Transverse colon (tissue), 4 donors: ENCODE results near the gene SHC2. TPM values are rescaled to one million over a fixed set of nuclear protein-coding genes. Genes with fewer than 3 reads are reported as not detected.
"Not testable (repeated sequence)": the region's sequence is repeated elsewhere in the genome, so short reads cannot be mapped to it uniquely, and the experiment has no call there.

Experiments
- DNase-seq: peaks from one replicate; pipeline ENCODE4 v3.0.0-alpha.2; 2019
- H3K27ac ChIP-seq, 4 donors: fragments of 200-600 bp; sonication (generic); 2 replicates each; pipeline ENCODE4 v1.5.1; 2016 to 2018; ENCODE audit warnings: inconsistent platforms in 4 of 4
- H3K27me3 ChIP-seq: fragments of 200-600 bp; sonication (generic); 2 replicates; pipeline ENCODE4 v1.5.1; 2017; ENCODE audit warnings: inconsistent platforms
- H3K36me3 ChIP-seq, 4 donors: fragments of 200-600 bp; sonication (generic); 2 replicates each; pipeline ENCODE4 v1.5.1; 2017 to 2019; ENCODE audit warnings: inconsistent platforms in 4 of 4
- H3K4me1 ChIP-seq, 4 donors: fragments of 200-600 bp; sonication (generic); 2 replicates each; pipeline ENCODE4 v1.5.1; 2017 to 2020; ENCODE audit warnings: inconsistent platforms in 4 of 4
- H3K4me3 ChIP-seq, 4 donors: fragments of 200-600 bp; sonication (generic); 1 replicate in 1 of 4; 2 replicates in 3 of 4; pipeline versions ENCODE4 v1.5.1 to v1.6.1; 2017 to 2019; ENCODE audit warnings: inconsistent platforms in 4 of 4
- H3K9me3 ChIP-seq, 2 donors: fragments of 200-600 bp; sonication (generic); 2 replicates each; pipeline ENCODE4 v1.5.1; 2017 to 2019; ENCODE audit warnings: inconsistent platforms in 2 of 2
- EP300 ChIP-seq: sonication (generic); formaldehyde crosslinking; IDR thresholded peaks from one replicate; pipeline ENCODE4 v1.6.1; 2017; ENCODE audit warnings: antibody characterized with exemption, low read depth
- POLR2A ChIP-seq: fragments of 450-650 bp; IDR thresholded peaks from one replicate; pipeline ENCODE4 v1.6.1; 2016; ENCODE audit warnings: antibody characterized with exemption, mild to moderate bottlenecking, moderate library complexity
- POLR2AphosphoS5 ChIP-seq, 3 donors: sonication (generic); formaldehyde crosslinking; IDR thresholded peaks; one replicate each; pipeline ENCODE4 v1.6.1; 2016; ENCODE audit warnings: antibody characterized with exemption in 3 of 3
- WGBS, 2 donors: methylation state at CpG; one replicate each; pipeline ENCODE4 v1.1.5; 2018; ENCODE audit warnings: low coverage in 1 of 2; 5-methylcytosine and 5-hydroxymethylcytosine counted together
- in situ Hi-C, 4 donors: fragments of 200-750 bp; cut with MboI; loops; one replicate each; pipeline versions ENCODE4 v1.15.0 to v1.15.1; 2017; ENCODE audit warnings: low sequenced_read_pairs in 3 of 4, low pct_ligation_motif_present in 1 of 4, low pct_unique_long_range_greater_than_20kb in 1 of 4
- intact Hi-C: fragments of 100-400 bp; cut with DNase I; formaldehyde crosslinking; loops from one replicate; pipeline ENCODE4 v1.15.1; 2023; ENCODE audit warnings: low total_unique reads
- total RNA-seq, 4 donors: library from RNA; depleted of rRNA; stranded (reverse); fragments of >200 nt; gene quantifications; one replicate each; pipeline ENCODE4 v1.1.0, GENCODE V29; 2016
- TF ChIP-seq, protein P1 (sequence below), 5 experiments: fragments of 200-600 bp in 3 of 5; fragments of 450-650 bp in 2 of 5; sonication (generic) in 3 of 5; IDR thresholded peaks; 1 replicate in 2 of 5; 2 replicates in 3 of 5; pipeline ENCODE4 v1.5.1; 2016 to 2017; ENCODE audit warnings: antibody characterized with exemption in 5 of 5, inconsistent platforms in 3 of 5, mild to moderate bottlenecking in 2 of 5, moderate library complexity in 1 of 5

Gene SHC2
- total RNA-seq, 4 donors from 2014 or later = 6.3 to 30.3 (median 11.1) TPM

DNA sequence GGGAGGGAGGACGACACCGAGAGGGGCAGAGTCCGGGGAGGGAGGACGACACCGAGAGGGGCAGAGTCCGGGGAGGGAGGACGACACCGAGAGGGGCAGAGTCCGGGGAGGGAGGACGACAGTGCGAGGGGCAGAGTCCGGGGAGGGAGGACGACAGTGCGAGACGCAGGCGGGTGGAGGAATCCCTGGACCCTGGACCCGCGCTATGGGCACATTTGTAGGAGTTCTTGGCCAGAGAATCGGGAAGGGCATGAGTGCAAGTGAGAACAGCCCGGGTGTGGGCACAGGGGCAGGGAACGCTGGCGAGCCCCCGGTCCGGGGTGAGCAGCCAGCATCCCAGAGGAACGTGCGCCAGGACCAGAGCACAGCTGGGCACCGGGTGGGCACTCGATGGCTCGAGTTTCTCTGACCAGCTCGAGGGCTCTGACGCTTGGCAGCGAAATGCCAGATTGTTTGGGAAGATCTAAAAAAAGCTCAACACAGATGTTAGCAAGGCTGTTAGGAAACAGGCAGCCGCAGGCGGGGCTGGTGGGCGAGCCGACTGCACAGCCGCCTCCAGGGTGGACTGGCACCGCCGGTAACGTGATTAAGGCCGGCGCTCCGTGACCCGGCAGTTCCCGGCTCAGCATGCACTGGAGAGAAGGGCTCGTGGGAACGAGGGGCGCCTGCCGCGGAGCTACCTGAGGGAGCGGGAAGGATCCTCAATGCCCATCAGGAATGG is 33.9 kb downstream of the SHC2 start:
- Histone ChIP-seq H3K27ac (no peak overlapping the region), H3K4me1 (no peaks in the 10 kb centered on the region), H3K36me3 (no peaks in the 10 kb centered on the region), H3K9me3 (no peaks in the 10 kb centered on the region), H3K27me3 (no peaks in the 10 kb centered on the region), H3K4me3 (no peak overlapping the region)
- no peak for DNase-seq
- in situ Hi-C loops = no loop called here
- no peak for TF ChIP-seq POLR2AphosphoS5 (IDR thresholded peaks at IDR 0.05)
- TF ChIP-seq, protein P1, sequence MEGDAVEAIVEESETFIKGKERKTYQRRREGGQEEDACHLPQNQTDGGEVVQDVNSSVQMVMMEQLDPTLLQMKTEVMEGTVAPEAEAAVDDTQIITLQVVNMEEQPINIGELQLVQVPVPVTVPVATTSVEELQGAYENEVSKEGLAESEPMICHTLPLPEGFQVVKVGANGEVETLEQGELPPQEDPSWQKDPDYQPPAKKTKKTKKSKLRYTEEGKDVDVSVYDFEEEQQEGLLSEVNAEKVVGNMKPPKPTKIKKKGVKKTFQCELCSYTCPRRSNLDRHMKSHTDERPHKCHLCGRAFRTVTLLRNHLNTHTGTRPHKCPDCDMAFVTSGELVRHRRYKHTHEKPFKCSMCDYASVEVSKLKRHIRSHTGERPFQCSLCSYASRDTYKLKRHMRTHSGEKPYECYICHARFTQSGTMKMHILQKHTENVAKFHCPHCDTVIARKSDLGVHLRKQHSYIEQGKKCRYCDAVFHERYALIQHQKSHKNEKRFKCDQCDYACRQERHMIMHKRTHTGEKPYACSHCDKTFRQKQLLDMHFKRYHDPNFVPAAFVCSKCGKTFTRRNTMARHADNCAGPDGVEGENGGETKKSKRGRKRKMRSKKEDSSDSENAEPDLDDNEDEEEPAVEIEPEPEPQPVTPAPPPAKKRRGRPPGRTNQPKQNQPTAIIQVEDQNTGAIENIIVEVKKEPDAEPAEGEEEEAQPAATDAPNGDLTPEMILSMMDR (IDR thresholded peaks at IDR 0.05) = no peak
- TF ChIP-seq POLR2A = no peak
- no peak for TF ChIP-seq EP300
- WGBS, 2 donors = 77 to 87% methylated on average over 5 to 51 of the region's 51 CpGs
- intact Hi-C loops = no loop called here

DNA sequence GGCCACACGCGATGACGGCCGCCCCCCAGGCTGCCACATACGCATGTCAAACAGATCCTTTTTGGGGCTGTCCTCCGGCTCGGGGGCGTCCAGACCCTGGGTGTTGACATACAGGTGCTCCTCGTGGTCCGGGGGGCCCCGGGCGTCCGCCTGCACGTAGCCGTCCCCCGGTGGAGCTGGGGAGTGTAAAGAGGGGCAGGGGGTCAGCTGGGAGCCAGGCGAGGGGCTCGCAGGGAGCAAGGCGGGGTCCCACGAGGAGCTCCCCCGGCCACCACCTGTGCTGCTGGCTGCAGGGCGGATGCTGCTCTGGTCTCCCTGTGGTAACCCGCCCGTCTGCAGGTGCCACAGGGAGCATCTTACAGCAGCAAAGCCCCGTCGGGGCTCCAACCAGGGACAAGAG is 35.8 kb downstream of the SHC2 start:
- in situ Hi-C loops (no loop called here), intact Hi-C loops (no loop called here)
- H3K4me3 ChIP-seq = no peak overlapping the region
- H3K36me3 ChIP-seq = no peaks in the 10 kb centered on the region
- H3K27ac ChIP-seq = no peak overlapping the region
- no peak for DNase-seq
- 96% methylated on average over 15 of the region's 26 CpGs; no CpG with 5 or more reads in 1 of the 2 donors for WGBS, 2 donors
- H3K9me3 ChIP-seq = no peaks in the 10 kb centered on the region
- H3K4me1 ChIP-seq = no peaks in the 10 kb centered on the region
- H3K27me3 ChIP-seq = no peaks in the 10 kb centered on the region
- no peak for TF ChIP-seq EP300

DNA sequence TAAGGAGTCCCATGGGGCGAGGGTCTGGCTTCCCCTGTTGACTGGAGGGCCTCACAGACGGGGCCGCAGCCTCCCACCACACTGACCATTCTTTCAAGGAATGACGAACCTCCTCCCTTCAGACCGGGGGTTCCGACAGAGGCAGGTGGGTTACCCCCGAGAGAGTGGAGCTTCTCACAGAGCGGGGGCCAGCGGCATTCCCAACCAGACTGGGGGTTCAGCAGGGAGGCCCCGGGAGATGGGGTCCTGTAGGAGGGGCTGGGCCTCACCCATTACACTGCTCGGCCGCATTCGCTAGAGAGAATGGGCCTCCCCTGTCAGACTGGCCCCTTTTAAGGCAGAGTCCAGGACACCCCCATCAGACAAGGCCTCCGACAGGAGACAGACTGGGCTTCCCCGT is 36.3 kb downstream of the SHC2 start:
- Histone ChIP-seq H3K27ac (no peak overlapping the region), H3K27me3 (no peaks in the 10 kb centered on the region), H3K36me3 (no peaks in the 10 kb centered on the region), H3K4me3 (no peak overlapping the region), H3K4me1 (no peaks in the 10 kb centered on the region), H3K9me3 (no peaks in the 10 kb centered on the region)
- DNase-seq = no peak
- TF ChIP-seq POLR2AphosphoS5 (IDR thresholded peaks at IDR 0.05) (no peak), POLR2A (no peak), EP300 (no peak)
- TF ChIP-seq, protein P1 (IDR thresholded peaks at IDR 0.05) = no peak
- 91% methylated on average over 15 of the region's 15 CpGs; no CpG with 5 or more reads in 1 of the 2 donors for WGBS, 2 donors
- intact Hi-C loops (no loop called here), in situ Hi-C loops (no loop called here)

DNA sequence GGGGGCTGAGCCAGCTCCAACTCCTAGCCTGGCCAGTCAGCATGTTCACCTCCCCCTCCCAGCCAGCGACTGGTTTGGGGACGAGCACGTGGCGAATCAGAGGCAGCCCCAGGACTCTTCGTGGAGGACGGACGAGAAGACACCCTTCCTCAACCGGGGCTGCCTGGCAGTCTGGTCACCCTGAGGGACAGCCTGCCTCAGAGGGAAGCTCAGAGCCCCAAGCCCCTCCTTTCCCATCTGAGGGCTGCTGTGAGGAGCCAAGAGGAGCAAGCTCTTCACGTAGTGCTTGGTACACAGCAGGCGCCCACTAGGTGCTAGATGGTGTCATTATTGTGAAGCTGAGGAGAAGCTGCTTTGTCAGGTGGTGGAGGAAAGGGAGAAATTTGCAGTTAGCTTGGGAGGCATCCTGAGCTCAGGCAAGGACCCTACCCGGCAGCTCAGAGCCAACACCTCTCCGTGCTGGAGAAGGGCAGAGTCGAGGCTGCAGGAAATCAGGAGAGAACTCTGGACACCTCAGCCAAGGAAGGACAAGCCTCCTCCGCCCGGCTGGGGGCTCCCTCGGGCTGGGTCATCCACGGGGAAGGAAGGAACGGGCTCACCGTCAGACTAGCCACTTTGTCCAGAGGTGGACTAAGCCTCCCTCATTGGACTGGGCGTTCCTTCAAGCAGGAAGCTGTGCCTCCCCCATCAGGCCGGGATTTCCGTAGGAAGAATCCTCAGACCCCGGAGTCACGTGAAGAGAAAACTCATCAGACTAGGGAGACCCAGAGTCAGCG is 37.0 kb downstream of the SHC2 start:
- no peaks in the 10 kb centered on the region for H3K4me1 ChIP-seq
- no peaks in the 10 kb centered on the region for H3K36me3 ChIP-seq
- H3K27me3 ChIP-seq = no peaks in the 10 kb centered on the region
- no peak overlapping the region for H3K4me3 ChIP-seq
- DNase-seq = no peak
- in situ Hi-C loops = no loop called here
- no peaks in the 10 kb centered on the region for H3K9me3 ChIP-seq
- TF ChIP-seq POLR2AphosphoS5 (IDR thresholded peaks at IDR 0.05) (no peak), POLR2A (no peak), EP300 (no peak)
- TF ChIP-seq, protein P1 (IDR thresholded peaks at IDR 0.05) = no peak
- H3K27ac ChIP-seq = no peak overlapping the region
- WGBS, 2 donors = 80 to 90% methylated on average over 1 to 25 of the region's 25 CpGs
- intact Hi-C loops = no loop called here

DNA sequence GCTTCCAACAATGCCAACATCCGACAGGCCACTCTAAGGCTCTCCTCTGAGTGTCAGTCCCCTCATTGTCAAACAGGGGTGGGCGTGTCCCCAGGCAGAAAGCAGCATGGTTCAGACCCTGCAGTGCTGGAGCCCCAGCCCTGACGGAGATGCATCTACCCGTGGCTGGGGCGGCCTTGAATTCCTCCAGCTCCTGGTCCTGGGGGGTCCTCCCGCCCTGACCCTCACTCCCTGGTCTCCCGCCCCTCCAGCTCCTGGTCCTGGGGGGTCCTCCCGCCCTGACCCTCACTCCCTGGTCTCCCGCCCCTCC is 38.0 kb downstream of the SHC2 start:
- in situ Hi-C loops, H3K27me3 ChIP-seq, H3K9me3 ChIP-seq, H3K27ac ChIP-seq, DNase-seq, H3K36me3 ChIP-seq, H3K4me1 ChIP-seq, H3K4me3 ChIP-seq, intact Hi-C loops: not testable (repeated sequence)
- 73% methylated on average over 7 of the region's 9 CpGs; no CpG with 5 or more reads in 1 of the 2 donors for WGBS, 2 donors
